ENCODE measurements around the gene HHEX.
A peak's percentile ranks its signal among the peaks of the same experiment; 100 is the strongest.

Gene HHEX

GRCh38 chr10:92693534-92693893, 3.8 kb downstream of the HHEX start:
- DNase-seq = no peak

DNA sequence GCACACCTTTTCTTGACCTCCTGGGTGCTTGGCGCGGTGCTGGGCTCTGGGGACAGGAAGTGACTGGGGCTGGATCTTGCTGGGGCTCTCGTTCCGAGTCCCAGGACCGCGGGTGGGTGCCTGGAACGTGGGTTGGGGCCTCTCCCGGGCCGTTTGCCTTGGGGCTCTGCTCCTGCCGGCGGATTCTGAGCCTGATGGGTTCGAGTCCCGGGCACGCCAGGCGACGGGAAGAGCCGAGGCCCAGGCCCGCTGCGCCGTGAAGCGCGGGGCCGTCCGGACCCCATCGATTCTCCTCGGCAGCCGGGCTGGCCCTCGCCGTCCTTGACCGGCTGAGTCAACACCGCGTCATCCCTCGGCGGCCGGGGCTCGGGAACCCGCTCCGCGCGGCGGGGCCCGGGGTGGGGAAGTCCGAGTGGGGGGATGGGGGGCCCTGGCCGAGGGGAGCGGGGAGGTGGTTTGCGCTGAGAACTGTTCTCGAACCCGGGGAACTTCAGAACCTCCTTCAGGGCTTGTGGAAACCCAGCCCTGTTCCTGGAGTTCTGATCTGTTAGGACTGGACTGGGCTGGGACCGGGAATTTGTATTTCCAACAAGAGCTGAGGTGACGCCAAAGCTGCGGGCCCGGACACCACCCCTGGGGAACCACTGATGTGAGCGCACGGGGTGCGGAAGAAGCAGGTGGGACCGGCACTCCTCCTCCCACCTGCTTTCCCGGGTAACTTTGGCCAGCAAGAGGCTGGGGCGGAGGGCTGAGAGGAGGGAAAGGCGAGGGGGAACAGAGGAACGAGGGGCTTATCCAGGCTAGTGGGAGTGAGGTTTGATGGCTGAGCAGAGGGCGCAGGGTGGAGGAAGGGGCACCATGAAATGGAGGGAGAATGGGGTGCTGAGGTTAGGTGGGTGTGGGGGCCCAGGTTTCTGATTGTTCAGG, 6.2 kb downstream of the HHEX start:
- DNase-seq = no peak

DNA sequence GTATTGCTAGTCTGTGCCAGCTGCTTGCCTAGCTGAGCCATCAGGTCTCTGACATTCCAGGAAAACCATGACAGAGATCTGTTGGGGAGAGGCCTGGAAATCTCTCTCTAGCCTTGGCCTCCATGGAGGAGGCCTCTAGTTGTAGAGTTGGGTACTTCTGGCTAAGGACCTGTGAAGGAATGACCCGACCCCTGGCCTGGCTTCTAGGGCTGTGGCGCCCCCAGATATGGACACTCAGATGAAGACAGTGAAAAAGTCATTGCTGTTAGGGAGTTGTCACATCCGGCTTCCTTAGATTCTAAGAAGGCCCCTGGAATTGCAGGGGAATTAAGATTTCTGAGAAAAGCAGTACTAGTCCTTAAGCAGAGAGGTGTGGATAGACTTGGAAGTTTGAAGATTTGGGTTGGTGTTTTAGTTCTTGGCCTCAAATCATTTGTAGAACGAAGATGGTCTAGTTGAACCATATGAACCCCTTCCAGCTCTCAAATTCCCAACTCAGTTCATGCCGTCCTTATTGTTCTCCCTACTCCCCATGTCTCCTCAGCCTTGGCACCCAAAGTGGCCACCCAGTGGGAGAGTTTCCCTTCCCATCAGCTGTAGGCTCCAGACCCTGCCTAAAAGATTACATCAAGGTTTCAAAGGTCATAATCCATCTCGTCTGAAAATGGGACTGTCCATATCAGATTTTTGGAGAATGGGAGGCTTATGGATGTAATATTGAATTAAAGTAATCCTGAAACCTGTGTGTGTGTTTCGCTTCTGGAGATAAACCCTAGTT, 7.0 kb downstream of the HHEX start:
- no peak for DNase-seq

- no peak for DNase-seq
Observed at GRCh38 chr10:92697663-92698511, 8.1 kb downstream of the HHEX start.

DNA sequence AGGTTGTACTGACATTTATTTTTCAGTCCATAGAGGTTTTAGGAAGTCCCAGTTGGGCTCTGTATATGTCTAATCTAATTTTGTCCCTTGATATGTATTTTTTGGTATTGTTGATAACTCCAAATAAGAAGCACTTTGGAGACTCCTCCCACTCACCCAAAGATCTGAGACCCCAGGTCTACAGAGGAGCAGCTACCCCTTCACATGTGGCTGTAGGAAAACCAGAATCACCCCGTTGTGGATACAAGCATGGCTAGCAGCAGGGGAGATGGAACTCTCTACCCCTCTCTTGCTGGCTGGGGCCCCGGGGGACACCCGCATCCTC, 9.4 kb downstream of the HHEX start:
- no peak for DNase-seq

- DNase-seq = peak; percentile 34 to 44
Observed at GRCh38 chr10:92699518-92700381, 10.0 kb downstream of the HHEX start.

- DNase-seq = no peak
Observed at GRCh38 chr10:92702301-92702916, 12.7 kb downstream of the HHEX start.

GRCh38 chr10:92712016-92712889, 22.5 kb downstream of the HHEX start:
- DNase-seq = no peak

- no peak for DNase-seq
Observed at GRCh38 chr10:92714152-92714845, 24.5 kb downstream of the HHEX start.

DNA sequence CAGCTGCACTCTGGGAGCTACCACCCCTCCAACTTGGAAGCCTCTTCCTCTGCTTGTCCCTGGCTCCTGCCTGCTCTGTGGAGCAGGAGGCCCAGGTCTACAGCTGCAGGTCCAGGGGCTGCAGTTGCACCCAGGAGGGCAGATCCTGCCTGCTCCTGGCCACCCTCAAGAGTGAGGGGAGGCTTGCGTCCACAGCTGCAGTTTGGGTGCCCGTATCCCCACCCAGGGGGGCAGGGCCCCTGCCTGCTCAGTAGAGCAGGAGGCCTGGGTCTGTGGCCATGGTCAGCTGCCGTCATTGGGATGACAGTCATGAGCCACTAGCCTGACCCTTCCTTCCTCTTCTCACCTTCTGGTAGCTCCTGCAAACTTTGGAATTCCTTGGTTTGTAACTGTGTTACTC, 25.1 kb downstream of the HHEX start:
- DNase-seq = no peak

- DNase-seq = no peak
Observed at GRCh38 chr10:92719991-92720830, 30.5 kb downstream of the HHEX start.

GRCh38 chr10:92720831-92721165, 31.0 kb downstream of the HHEX start:
- DNase-seq = no peak

- DNase-seq = no peak
Observed at GRCh38 chr10:92722349-92722748, 32.6 kb downstream of the HHEX start.

DNA sequence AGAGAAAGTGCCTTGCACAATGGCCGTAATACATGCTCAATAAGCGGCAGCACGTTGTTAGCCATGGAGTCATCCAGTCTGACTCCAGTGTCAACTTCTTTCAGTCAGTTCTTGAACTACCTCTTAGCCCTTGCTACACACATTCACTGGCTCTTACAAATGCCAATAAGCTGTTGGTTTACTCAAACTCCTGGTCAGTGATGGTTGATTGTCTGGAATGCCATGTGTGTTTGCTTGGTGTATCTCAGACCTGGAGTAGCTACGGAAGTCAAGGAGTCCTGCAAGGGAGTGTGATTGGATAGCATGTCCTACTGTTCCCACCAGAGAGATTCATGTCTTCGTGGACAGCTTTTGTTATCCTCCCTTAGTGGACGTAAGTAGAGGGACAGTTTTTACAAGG, 37.4 kb downstream of the HHEX start:
- no peak for DNase-seq

DNA sequence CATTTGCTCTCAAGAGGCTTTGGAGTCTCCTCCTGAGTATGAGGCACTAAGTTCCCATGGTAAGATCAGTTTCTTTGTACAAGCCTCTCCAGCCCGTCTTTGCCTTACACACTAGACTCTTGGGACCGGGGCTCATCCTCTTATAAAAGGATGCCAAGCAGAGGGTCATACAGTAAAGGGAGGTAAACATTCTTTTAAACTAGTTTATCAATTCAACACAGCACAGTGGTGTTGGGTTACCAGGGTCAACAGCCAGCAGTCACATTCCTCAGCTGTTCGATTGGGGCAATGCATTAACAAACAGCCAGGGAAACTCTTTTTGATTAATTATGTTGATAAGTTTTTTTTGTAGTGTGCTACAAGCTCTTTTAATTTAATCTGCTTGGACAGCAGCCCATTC, 37.8 kb downstream of the HHEX start:
- no peak for DNase-seq

GRCh38 chr10:92729886-92730285, 40.1 kb downstream of the HHEX start:
- no peak for DNase-seq

DNA sequence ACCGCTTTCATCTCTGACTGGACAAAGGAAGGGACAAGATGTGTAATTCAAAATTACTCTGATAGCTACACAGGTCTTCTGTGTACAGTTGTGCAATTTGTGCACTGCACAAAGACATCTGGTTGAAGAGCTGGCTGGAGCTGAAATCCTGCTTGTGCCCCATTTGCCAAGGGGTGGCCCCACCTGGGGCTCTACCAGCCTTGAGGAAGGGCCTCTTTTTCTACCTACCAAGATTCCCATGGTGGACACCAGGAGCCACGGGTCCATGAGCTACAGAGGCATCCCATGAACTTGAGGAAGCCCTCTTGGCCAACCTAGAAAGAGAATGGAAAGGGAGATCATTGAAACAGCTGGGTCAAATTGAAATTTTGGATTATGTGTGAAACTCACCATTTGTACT, 43.2 kb downstream of the HHEX start:
- no peak for DNase-seq

- DNase-seq = no peak
Observed at GRCh38 chr10:92734301-92734700, 44.5 kb downstream of the HHEX start.

- no peak for DNase-seq
Observed at GRCh38 chr10:92735938-92736337, 46.2 kb downstream of the HHEX start.

All from activated CD4-positive, alpha-beta T cell treated with anti-CD3 and anti-CD28 coated beads, Interleukin-2, amount 50 U/mL, for 48 hours (primary cell).